OCI-M2 (cell line): ENCODE measurements around the gene ASB1.

Experiments used
- DNase-seq: peaks from one replicate; lab custom pipeline; 2025; ENCODE audit not compliant: unreplicated experiment; lab: John Stamatoyannopoulos, UW

The ASB1 gene, protein sequence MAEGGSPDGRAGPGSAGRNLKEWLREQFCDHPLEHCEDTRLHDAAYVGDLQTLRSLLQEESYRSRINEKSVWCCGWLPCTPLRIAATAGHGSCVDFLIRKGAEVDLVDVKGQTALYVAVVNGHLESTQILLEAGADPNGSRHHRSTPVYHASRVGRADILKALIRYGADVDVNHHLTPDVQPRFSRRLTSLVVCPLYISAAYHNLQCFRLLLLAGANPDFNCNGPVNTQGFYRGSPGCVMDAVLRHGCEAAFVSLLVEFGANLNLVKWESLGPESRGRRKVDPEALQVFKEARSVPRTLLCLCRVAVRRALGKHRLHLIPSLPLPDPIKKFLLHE

GRCh38 chr2:238426568-238427434 lies at the start of gene ASB1:
TSS of gene ASB1 (plus strand) at chr2:238426927. CDS start at chr2:238427071, 144 bp downstream.
- no peak for DNase-seq

- no peak for DNase-seq
Observed at GRCh38 chr2:238378230-238379095, 48.3 kb upstream of the ASB1 start.

DNA sequence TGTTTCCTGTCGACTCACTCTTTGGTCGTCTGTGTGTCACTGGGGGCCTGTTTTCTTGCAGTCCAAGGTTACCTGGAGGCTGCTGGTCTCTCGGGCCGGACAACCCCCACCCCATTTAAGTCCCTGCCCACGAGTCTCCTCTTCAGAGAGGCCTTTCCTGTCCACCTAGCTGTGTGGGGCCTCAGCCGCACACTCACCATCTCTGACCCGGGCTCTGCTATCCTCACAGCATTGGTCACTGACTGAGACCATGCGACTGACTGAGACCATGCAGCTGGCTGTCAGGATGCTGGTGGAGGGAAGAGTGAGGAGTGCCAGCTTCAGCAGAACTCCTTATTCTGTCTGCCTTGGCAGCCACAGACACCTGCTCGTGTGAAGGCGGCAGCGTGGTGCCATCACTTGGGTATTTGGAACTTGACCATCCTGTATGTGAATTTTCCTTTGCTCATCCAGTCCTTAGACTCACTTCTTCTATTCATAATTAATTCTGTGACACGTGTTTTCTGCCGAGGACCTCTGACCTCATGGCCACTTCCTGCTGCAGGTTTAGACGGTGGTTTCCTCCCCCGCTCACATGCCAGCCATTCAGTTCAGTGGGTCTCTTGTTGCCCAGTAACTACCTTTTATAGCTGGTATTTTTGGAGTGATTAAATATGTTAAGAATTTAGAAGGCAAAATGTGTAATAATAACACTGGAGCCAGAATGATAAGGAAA lies 47.5 kb upstream of the ASB1 start:
- no peak for DNase-seq

GRCh38 chr2:238380336-238380735 lies 46.4 kb upstream of the ASB1 start:
- DNase-seq: no peak

DNA sequence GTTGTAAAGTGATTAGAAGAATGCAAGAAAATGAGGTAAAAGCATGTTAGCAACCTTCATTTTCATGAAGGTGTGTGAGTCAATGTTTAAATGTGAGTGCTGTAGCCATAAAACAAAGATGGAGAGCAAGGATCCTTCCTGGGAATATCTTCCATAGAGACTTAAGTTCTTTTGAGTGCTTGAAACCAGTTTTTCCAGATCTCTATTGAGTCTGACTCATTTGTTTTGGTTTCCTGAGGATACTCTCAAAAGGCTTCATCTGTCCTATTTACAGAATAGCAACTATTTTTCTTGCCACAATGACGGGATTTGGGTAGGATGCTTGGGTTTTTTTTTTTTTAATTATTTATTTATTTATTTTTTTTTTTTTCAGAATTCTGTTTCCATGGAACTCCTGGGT lies 45.9 kb upstream of the ASB1 start:
- DNase-seq: no peak

- no peak for DNase-seq
Observed at GRCh38 chr2:238381341-238382115, 45.2 kb upstream of the ASB1 start.

DNA sequence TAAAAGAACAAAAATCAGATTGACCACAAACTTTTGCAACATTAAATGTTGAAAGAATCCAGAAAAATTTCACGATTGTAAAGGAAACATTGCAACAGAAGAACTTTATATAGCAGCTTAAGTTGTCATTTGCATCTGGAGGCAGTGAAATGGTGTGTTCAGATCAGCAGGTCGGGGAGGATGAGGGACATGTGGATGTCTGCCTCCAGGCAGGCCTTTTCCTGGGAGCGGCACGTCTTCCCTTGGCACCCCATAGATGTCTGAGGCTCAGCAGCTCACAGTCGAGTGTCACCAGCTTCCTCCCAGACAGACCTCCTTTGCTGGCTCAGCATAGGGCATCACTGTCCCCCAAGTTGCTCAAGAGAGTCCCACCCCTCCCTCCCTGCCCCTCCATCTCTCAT lies 44.3 kb upstream of the ASB1 start:
- DNase-seq: no peak

GRCh38 chr2:238383135-238383534 lies 43.6 kb upstream of the ASB1 start:
- no peak for DNase-seq

DNA sequence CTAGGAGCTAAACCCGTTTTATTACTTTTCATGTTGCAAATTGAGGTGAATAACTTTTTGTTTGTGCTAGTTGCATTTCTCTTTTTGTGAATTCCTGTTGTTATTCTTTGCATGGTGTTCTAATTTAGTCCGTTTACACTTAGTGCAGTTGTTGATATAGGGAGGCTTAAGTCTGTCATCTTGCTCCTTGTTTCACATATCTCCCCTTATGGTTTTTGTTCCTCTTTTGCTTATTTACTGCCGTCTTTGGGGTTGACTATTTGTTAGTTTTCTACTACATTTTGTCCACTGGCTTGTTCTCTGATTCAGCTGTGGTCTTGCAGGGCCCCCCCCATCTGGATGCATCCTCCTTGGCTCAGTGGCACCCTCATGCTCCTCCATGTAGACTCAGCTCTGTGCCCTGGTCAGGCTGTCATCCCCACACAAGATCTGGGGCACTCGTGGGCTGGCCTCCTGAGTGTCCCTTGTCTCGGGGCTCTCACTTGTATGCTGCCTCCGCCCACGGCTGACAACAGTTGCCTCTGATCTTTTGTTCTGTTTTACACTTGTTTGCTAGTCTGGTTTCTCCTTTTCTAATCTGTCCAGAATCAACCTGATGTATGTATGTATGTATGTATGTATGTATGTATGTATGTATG lies 42.9 kb upstream of the ASB1 start:
- DNase-seq: no peak

- DNase-seq: no peak
Observed at GRCh38 chr2:238387332-238387731, 39.4 kb upstream of the ASB1 start.

- no peak for DNase-seq
Observed at GRCh38 chr2:238388794-238389193, 37.9 kb upstream of the ASB1 start.

- no peak for DNase-seq
Observed at GRCh38 chr2:238389988-238390589, 36.6 kb upstream of the ASB1 start.

DNA sequence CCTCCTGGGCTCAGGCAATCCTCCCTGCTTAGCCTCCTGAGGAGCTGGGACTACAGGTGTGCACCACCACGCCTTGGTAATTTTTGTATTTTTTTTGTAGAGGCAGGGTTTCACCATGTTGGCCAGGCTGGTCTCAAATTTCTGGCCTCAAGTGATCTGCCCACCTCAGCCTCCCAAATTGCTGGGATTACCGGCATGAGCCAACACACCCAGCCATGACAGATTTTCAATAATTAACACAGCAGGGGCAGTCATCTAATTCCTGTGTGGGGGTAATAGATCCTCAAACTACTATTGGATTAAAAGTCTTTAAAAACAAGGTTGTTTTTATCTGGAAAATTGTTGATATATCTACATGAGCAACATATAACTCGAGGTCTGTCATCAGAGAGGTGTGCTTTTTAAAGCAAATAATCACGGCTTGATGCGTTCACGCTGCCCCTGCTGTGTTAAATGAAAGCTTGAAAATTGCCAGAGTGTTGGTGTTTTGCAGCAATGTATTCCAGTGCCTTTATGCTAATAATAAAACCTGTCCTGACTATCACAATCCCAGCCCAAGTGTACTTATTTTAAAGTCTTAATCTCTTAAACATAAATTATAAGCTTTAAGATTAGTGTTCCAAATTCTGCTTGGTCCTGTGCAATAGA lies 35.6 kb upstream of the ASB1 start:
- no peak for DNase-seq

GRCh38 chr2:238396663-238397062 lies 30.1 kb upstream of the ASB1 start:
- no peak for DNase-seq

- DNase-seq: no peak
Observed at GRCh38 chr2:238397356-238397755, 29.4 kb upstream of the ASB1 start.

GRCh38 chr2:238398577-238398976 lies 28.1 kb upstream of the ASB1 start:
- DNase-seq: no peak

DNA sequence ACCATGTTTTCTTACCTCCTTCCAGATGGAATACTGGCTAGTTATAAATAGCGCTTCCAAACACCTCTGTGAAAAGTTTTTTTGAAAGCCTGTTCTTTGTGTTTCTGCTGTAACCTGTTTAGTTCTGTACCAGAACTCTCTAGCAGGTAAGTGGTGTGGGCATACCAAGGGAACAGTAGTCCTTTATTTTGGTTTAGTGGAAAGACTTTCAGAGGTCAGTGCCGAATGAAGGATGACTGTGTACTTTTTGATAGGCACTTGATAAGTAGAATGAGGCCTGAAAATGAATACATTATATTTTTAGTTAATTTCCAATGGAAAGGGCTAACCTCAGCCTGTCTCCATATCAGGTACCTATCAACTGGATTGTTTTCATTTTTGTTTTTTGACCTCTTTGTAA lies 27.6 kb upstream of the ASB1 start:
- DNase-seq: no peak

DNA sequence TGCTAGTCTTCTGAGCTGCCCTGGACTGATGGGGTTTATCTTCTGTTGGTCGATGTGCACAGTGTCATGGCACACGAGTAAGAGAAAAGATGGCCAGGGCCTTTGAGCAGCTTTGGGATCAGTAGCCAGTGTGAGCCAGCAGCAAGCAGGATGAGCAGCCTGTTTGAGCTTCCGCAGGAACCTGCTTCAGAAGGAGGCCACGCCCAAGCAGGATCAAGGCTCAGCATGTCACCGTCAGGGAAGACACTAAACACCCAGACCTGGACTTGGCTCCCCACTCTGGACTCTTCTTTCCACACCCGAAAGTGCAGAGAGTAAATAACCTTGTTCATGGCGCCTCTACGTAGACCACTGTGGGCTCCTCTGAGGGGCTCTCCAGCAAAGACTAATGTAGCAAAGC lies 25.2 kb upstream of the ASB1 start:
- DNase-seq: no peak
